Effector CD8-positive, alpha-beta T cell (primary cell): ENCODE data around the gene NCKAP1.
"Not testable (repeated sequence)": the region's sequence is repeated elsewhere in the genome, so short reads cannot be mapped to it uniquely, and the experiment has no call there.

Experiments used
- DNase-seq: peaks from one replicate; lab custom pipeline; 2025; lab: John Stamatoyannopoulos, UW

Gene NCKAP1

DNA sequence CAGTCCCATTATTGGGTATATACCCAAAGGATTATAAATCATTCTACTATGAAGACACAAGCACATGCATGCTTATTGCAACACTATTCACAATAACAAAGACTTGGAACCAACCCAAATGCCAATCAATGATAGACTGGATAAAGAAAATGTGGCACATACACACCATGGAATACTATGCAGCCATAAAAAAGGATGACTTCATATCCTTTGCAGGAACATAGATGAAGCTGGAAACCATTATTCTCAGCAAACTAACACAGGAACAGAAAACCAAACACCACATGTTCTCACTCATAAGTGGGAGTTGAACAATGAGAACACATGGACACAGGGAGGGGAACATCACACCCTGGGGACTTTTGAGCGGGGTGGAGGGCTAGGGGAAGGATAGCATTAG, 158.2 kb downstream of the NCKAP1 start:
- DNase-seq, result not testable (repeated sequence)

DNA sequence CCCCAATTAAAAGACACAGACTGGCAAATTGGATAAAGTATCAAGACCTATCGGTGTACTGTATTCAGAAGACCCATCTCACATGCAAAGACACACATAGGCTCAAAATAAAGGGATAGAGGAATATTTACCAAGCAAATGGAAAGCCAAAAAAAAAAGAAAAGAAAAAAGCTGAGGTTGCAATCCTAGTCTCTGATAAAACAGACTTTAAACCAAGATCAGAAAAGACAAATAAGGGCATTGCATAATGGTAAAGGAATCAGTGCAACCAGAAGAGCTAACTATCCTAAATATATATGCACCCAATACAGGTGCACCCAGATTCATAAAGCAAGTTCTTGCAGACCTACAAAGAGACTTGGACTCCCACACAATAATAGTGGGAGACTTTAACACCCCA, 161.6 kb downstream of the NCKAP1 start:
- DNase-seq, result not testable (repeated sequence)

DNA sequence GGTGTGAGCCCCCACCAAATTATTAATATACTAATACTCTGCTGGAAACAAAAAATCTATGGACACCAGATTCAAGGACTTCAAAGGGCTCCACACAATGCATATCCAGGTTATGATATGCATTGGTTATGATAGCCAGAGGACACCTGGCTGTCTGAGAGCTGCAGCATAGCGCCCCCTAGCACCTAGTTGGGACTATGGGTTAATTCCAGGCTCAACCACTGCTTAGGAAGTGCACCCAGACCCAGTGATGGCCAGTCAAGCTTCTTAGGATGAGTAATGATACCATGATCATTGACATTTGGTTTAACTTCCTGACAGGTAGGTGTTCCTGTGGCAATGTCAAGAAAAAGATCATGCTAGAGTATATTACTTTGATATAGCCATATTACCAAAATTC, 168.0 kb downstream of the NCKAP1 start:
- no peak for DNase-seq

DNA sequence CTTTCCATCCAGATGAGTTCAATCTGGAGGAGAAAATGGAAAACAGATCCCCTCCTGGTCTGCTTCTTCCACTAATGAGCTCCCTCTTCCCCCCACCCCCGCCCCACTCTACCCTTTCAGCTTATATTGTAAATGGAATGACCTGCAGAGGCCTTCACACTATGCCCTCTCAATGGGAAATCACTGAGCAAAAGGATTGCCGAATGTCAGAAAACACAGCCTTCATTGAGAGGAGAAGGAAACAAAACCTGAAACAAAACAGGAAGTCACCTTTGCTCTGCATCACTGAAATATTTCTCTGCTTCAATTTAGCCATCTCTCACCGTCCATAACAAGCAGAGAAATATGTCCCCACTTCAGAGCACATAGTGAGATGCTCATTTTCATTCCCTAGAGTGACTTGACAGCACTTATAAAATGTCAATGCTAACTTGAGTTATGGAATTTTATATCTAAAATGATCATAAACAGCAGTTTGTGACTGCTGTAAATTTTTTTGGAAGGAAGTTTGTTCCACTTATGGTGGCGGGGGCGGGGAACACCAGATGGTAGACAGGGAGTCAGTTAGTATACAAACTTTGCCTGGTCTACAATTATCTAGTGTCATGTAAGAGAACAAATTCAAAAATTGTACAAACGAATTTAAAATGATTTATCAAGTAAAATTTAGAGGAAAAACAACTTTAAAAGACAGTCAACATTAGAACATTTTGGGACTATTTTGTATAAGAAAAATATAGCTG, 170.0 kb downstream of the NCKAP1 start:
- DNase-seq, result no peak

DNA sequence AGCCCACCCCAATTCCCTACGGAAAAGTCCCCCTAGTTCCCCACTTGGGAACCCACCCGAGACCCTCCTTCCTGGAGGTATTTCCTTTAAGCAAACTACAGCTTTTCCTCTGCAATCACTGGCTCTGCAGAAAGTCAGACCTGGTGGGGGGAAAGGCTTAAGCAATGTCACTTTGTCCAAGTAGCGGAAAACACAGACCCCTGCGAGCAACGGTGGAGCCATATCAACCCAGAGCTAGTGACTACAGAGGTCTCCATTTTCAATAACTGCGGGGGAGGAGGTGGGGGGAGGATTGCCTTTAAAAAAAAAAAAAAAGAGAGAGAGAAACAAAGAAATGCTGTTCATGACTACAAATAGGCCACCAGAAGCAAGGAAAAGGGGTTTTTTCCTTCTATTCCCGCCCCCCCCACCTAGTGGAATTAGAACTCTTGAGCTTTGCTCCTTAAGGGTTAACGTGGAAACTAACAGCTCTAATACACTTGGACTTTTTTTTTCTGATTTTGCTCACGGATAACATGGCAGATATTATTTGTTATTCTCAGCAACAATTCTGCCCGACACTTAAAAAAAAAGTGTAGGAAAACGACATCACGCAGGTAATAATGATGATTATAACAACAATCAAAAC, 170.7 kb downstream of the NCKAP1 start:
- DNase-seq, result no peak

DNA sequence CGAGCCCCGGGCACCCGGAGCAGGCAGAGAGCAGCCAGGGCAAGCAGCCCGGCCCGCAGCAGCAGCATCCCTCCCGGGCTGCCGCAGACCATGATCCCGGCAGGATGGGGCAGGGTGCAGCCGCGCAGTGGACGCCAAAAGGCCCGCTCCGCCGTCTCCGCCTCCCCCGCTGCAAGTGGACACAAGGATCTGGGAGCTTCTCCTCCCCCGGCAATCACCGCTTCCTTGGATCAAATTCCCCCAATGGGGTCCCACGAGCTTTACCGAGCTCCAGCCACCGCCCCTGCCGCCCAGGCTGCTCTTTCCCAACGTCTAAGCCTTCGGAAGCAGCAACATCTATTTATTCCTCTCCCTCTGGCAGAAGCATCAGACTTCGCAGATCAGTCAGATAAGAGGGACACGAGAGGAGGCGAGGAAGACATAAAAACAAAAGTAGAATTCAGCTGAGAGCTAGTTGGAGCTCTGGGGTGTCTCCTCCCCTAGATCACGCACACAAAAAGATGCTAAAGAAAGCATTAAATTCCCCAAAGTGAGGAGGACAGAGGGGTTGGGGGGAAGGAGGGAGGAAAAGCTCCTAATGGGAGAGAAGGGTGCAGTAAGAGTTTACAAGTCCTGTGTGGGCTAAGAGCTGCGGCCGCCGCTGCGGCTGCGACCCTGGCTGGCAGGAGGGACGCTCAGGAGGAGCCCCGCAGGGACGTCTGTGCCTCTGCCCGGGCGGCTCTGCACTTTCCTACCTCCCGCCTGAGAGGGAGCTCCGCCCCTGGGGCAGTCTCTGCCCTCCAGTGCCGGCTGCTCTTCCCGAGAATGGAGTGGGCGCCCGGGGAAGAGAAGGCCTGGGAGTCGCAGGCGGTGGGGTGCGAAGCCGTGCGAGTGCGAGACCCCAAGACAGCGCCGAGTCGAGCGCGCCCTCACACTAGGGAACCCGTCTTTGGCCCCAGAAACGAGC, 171.5 kb downstream of the NCKAP1 start, which contains the start of gene FRZB:
Gene FRZB (minus strand): TSS at position 177 of the 946 bp plus-strand sequence. CDS start 85 bp downstream, at position 92.
- DNase-seq, result no peak

DNA sequence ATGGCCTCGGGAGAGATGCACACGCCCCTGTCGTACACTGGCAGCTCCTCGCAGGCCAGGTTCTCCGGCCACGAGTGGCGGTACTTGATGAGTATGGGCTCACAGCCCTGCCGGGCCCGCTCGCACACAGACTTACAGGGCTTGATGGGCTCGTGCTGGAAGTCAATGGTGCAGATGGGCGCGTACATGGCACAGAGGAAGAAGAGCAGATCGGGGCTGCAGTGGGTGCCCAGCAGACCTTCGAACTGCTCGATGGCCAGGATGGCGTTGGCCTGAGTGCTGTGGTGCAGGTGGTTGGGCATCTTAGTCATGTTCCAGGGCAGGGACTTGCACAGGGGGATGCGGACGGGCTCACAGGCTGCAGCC, 172.2 kb downstream of the NCKAP1 start:
- DNase-seq, result no peak

DNA sequence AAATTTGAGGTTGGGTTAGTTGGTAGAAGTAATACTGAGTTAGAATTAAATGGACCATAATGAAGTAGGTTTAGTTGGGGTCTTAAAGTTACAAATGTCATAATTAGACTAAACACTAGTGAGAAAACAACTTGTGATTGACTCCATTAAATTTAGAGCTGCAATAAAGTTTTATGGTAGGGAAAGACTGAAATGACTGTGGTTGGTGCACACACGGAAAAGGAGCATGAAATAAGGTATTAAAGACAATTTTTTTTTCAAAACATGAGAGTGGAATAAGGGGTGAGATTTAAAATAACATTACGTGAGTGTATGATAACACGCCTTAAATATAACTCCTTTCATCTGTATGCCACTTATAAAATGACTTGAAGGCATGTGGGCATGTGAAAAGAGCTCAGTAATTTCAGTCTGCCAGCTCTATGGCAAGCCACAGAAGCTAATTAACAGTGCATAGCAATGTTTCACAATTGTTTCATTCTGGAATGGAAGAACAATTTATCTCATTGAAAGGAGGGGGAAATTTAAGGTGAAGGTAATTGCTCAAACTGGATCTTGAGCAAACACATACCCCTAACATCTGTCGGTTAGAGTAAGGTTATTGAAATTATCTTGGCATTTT, 173.2 kb downstream of the NCKAP1 start:
- DNase-seq, result no peak

DNA sequence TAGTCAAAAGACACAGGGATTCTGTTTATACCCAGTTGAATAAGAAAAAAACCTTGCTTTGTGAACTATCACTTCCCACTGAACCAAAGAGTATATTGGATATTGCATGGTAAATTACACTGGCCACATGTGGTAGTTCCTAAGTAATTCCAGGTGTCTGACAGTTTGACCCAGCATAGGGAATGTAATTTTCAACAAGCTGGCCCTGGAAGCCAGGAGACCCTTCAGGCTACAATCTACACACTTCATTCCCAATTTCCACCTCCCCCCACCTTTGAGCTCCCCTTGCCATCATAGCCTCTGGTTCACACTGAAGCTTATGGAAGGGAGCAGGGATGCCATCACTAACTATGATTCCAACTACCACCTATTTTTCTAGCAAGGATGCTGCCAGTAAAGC, 174.6 kb downstream of the NCKAP1 start:
- no peak for DNase-seq

DNA sequence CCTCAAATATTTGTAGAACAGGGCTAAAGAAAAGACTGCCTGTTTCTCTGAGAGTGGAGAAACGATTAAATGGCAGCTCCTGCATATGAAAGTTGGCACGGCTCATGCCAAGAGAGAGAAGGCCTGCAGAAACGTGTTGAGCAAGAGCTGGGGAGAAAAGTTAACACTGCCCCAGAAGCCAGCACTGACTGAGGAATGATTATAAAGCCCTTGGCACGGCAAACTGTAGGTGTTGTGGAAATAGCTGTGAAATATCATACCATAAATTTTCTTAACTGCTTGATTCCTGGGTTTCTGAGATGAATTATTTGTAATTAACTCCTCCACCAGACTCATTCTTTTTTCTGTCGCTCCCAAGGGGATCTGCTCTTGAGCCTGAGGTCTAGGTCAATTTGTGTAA, 176.2 kb downstream of the NCKAP1 start:
- no peak for DNase-seq

DNA sequence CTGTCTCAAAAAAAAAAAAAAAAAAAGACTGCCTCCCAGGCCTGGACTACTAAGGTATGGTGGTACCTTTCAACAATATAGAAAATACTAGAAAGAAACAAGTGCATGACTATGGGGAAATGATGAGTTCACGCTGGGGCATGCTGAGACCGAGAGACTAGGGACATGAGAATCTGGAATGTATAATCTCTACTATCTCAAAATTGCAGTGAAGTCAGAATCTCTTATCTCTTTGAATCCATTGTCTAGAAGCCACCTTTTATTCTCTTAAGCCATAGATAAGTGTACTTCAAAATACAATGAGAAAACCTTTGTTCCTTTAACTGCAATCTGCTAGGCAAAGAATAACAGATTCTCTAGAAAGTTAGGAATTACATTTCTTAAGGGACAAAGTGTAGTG, 177.4 kb downstream of the NCKAP1 start:
- DNase-seq, result no peak
